ENCODE measurements around the gene PDE1A. TPM values are rescaled to one million over a fixed set of nuclear protein-coding genes. Genes with fewer than 3 reads are reported as not detected.

Gene PDE1A
- total and polyA plus RNA-seq, 2 experiments from 2014 or later, result 1.0 to 4.7 TPM

GRCh38 chr2:182330451-182331305, 96.2 kb downstream of the PDE1A start:
- WGBS (ENCODE audit: low lambda C conversion rate, missing lambda C conversion rate), result 86% methylated on average over 5 of the region's 5 CpGs
- Histone ChIP-seq H2AFZ (no peak overlapping the region), H3K9me2 (replicated peaks; ENCODE audit: insufficient read depth) (no peaks in the 10 kb centered on the region), H3K9me3 (ENCODE audit: low read depth) (no peaks in the 10 kb centered on the region), H3K27ac (no peak overlapping the region), H4K20me1 (ENCODE audit: insufficient read depth, poor library complexity, severe bottlenecking) (no peaks in the 10 kb centered on the region), H3K4me2 (no peak overlapping the region), H3K79me2 (no peaks in the 10 kb centered on the region), H3K36me3 (replicated peaks; ENCODE audit: insufficient read depth, low read depth) (no peaks in the 10 kb centered on the region), H3K27me3 (no peaks in the 10 kb centered on the region), H3K4me3 (no peak overlapping the region), H3K4me1 (ENCODE audit: insufficient read depth) (no peaks in the 10 kb centered on the region)
- no peak for DNase-seq (ENCODE audit: low spot score)
- TF ChIP-seq EZH2phosphoT487 (IDR thresholded peaks at IDR 0.05; ENCODE audit: low read depth, severe bottlenecking, unreplicated experiment), result no peak
- TF ChIP-seq EZH2 (IDR thresholded peaks at IDR 0.05; ENCODE audit: borderline replicate concordance), result no peak
- TF ChIP-seq CTCF (IDR thresholded peaks at IDR 0.05; ENCODE audit: poor library complexity), result no peak

- TF ChIP-seq EZH2phosphoT487 (IDR thresholded peaks at IDR 0.05; ENCODE audit: low read depth, severe bottlenecking, unreplicated experiment), result no peak
- no peak for TF ChIP-seq EZH2 (IDR thresholded peaks at IDR 0.05; ENCODE audit: borderline replicate concordance)
- TF ChIP-seq CTCF (IDR thresholded peaks at IDR 0.05; ENCODE audit: poor library complexity), result no peak
- Histone ChIP-seq H2AFZ (no peak overlapping the region), H3K79me2 (no peaks in the 10 kb centered on the region), H3K36me3 (replicated peaks; ENCODE audit: insufficient read depth, low read depth) (no peaks in the 10 kb centered on the region), H3K4me1 (ENCODE audit: insufficient read depth) (no peaks in the 10 kb centered on the region), H4K20me1 (ENCODE audit: insufficient read depth, poor library complexity, severe bottlenecking) (no peaks in the 10 kb centered on the region), H3K4me3 (no peak overlapping the region), H3K27ac (no peak overlapping the region), H3K9me3 (ENCODE audit: low read depth) (no peaks in the 10 kb centered on the region), H3K27me3 (no peaks in the 10 kb centered on the region), H3K9me2 (replicated peaks; ENCODE audit: insufficient read depth) (no peaks in the 10 kb centered on the region), H3K4me2 (no peak overlapping the region)
- no peak for DNase-seq (ENCODE audit: low spot score)
- 87% methylated on average over 4 of the region's 4 CpGs for WGBS (ENCODE audit: low lambda C conversion rate, missing lambda C conversion rate)
Observed at GRCh38 chr2:182324665-182325064, 102.2 kb downstream of the PDE1A start.

GRCh38 chr2:182321096-182321495, 105.7 kb downstream of the PDE1A start:
- 86% methylated on average over 1 of the region's 1 CpG for WGBS (ENCODE audit: low lambda C conversion rate, missing lambda C conversion rate)
- TF ChIP-seq CTCF (IDR thresholded peaks at IDR 0.05; ENCODE audit: poor library complexity), result no peak
- no peak for TF ChIP-seq EZH2phosphoT487 (IDR thresholded peaks at IDR 0.05; ENCODE audit: low read depth, severe bottlenecking, unreplicated experiment)
- TF ChIP-seq EZH2 (IDR thresholded peaks at IDR 0.05; ENCODE audit: borderline replicate concordance), result no peak
- Histone ChIP-seq H3K4me1 (ENCODE audit: insufficient read depth) (no peaks in the 10 kb centered on the region), H3K9me3 (ENCODE audit: low read depth) (no peaks in the 10 kb centered on the region), H3K4me3 (no peak overlapping the region), H3K27me3 (no peaks in the 10 kb centered on the region), H3K27ac (no peak overlapping the region), H3K4me2 (no peak overlapping the region), H4K20me1 (ENCODE audit: insufficient read depth, poor library complexity, severe bottlenecking) (no peaks in the 10 kb centered on the region), H3K79me2 (no peaks in the 10 kb centered on the region), H3K36me3 (replicated peaks; ENCODE audit: insufficient read depth, low read depth) (no peaks in the 10 kb centered on the region), H3K9me2 (replicated peaks; ENCODE audit: insufficient read depth) (no peaks in the 10 kb centered on the region), H2AFZ (no peak overlapping the region)
- DNase-seq (ENCODE audit: low spot score), result no peak
